Measurements from ENCODE around the gene DDX39A. TPM values are rescaled to one million over a fixed set of nuclear protein-coding genes. Genes with fewer than 3 reads are reported as not detected.

DDX39A gene
- total RNA-seq, 2 experiments from 2014 or later: 296 to 299 TPM

- Histone ChIP-seq H3K36me3 (ENCODE audit: insufficient read depth, low read length) (peaks cover 92% of the 10 kb centered on the region), H3K27ac (ENCODE audit: low read depth in 1 of 2, low read length in 2 of 2) (no peak overlapping the region), H3K4me3 (ENCODE audit: low read length) (no peak overlapping the region), H3K4me1 (ENCODE audit: insufficient read depth, low read length) (peaks cover 97% of the 10 kb centered on the region), H3K9me3 (ENCODE audit: control insufficient read depth in 1 of 2, insufficient read depth in 1 of 2, low read length in 2 of 2) (no peaks in the 10 kb centered on the region), H3K27me3 (ENCODE audit: control insufficient read depth in 1 of 2, insufficient read depth in 2 of 2, low read length in 2 of 2) (no peaks in the 10 kb centered on the region)
- Mint-ChIP-seq H3K36me3 (ENCODE audit: low read depth) (peaks cover 90% of the 10 kb centered on the region), H3K4me3 (peak overlapping the region; percentile 60), H3K9me3 (no peaks in the 10 kb centered on the region), H3K27me3 (no peaks in the 10 kb centered on the region), H3K4me1 (ENCODE audit: low read depth) (peaks cover 61% of the 10 kb centered on the region), H3K27ac (peak overlapping the region; percentile 92)
- intact Hi-C loops (cut with DNase I, micrococcal nuclease): no loop called here
- ChIA-PET CTCF (interaction anchor here (11.4 kb wide), 1 partner anchor 48 kb away, joined by 93 read pairs; no protein-coding TSS in a partner anchor), POLR2A (interaction anchor here (0.9 kb wide), 1 partner anchor 42 kb away, joined by 3 read pairs; no protein-coding TSS in a partner anchor)
- TF ChIP-seq, protein P1, sequence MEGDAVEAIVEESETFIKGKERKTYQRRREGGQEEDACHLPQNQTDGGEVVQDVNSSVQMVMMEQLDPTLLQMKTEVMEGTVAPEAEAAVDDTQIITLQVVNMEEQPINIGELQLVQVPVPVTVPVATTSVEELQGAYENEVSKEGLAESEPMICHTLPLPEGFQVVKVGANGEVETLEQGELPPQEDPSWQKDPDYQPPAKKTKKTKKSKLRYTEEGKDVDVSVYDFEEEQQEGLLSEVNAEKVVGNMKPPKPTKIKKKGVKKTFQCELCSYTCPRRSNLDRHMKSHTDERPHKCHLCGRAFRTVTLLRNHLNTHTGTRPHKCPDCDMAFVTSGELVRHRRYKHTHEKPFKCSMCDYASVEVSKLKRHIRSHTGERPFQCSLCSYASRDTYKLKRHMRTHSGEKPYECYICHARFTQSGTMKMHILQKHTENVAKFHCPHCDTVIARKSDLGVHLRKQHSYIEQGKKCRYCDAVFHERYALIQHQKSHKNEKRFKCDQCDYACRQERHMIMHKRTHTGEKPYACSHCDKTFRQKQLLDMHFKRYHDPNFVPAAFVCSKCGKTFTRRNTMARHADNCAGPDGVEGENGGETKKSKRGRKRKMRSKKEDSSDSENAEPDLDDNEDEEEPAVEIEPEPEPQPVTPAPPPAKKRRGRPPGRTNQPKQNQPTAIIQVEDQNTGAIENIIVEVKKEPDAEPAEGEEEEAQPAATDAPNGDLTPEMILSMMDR (IDR thresholded peaks at IDR 0.05): no peak
- DNase-seq (peak in 2 of 14 experiments; percentile 29 to 50), ATAC-seq (ENCODE audit: poor library complexity) (no peak)
Measured at GRCh38 chr19:14411938-14412245, 7.2 kb downstream of the DDX39A start.

GRCh38 chr19:14411161-14411937 lies 7.8 kb downstream of the DDX39A start:
- TF ChIP-seq, protein P1 (IDR thresholded peaks at IDR 0.05): no peak
- CTCF ChIA-PET: interaction anchor here (0.7 to 11.4 kb wide), 2 partner anchors 47 to 58 kb away, joined by 3 to 93 read pairs; no protein-coding TSS in a partner anchor
- Mint-ChIP-seq H3K9me3 (no peaks in the 10 kb centered on the region), H3K27ac (peak overlapping the region; percentile 92), H3K4me1 (ENCODE audit: low read depth) (peaks cover 56% of the 10 kb centered on the region), H3K27me3 (no peaks in the 10 kb centered on the region), H3K4me3 (peak overlapping the region; percentile 60), H3K36me3 (ENCODE audit: low read depth) (peaks cover 92% of the 10 kb centered on the region)
- H3K36me3 ChIP-seq (ENCODE audit: insufficient read depth, low read length): peaks cover 96% of the 10 kb centered on the region
- H3K9me3 ChIP-seq (ENCODE audit: control insufficient read depth in 1 of 2, insufficient read depth in 1 of 2, low read length in 2 of 2): no peaks in the 10 kb centered on the region
- H3K4me3 ChIP-seq (ENCODE audit: low read length): no peak overlapping the region
- H3K4me1 ChIP-seq (ENCODE audit: insufficient read depth, low read length): peaks cover 97% of the 10 kb centered on the region
- peak in 2 of 14 experiments; percentile 19 to 60 for DNase-seq
- POLR2A ChIA-PET: interaction anchor here (0.9 to 1.4 kb wide), 2 partner anchors 41 to 48 kb away, joined by 3 to 4 read pairs; no protein-coding TSS in a partner anchor
- no peak overlapping the region for H3K27ac ChIP-seq (ENCODE audit: low read depth in 1 of 2, low read length in 2 of 2)
- H3K27me3 ChIP-seq (ENCODE audit: control insufficient read depth in 1 of 2, insufficient read depth in 2 of 2, low read length in 2 of 2): no peaks in the 10 kb centered on the region
- no peak for ATAC-seq (ENCODE audit: poor library complexity)
- intact Hi-C loops (cut with DNase I, micrococcal nuclease): no loop called here

GRCh38 chr19:14410091-14411051 lies 8.8 kb downstream of the DDX39A start:
- H3K27ac Mint-ChIP-seq: peak overlapping the region; percentile 92
- H3K27ac ChIP-seq (ENCODE audit: low read depth in 1 of 2, low read length in 2 of 2): peak overlapping the region in 1 of 2 donors; percentile 44

More at GRCh38 chr19:14410091-14411051, 8.8 kb downstream of the DDX39A start:
- intact Hi-C loops (cut with DNase I, micrococcal nuclease): no loop called here
- TF ChIP-seq, protein P1 (IDR thresholded peaks at IDR 0.05): no peak
- peaks cover 0 to 6% of the 10 kb centered on the region in 2 experiments for H3K9me3 ChIP-seq (ENCODE audit: control insufficient read depth in 1 of 2, insufficient read depth in 1 of 2, low read length in 2 of 2)
- no peak overlapping the region for H3K4me3 ChIP-seq (ENCODE audit: low read length)
- ChIA-PET POLR2A (interaction anchor here (0.7 to 1.6 kb wide), 5 partner anchors 8 to 321 kb away, joined by 3 to 9 read pairs (median 3); no protein-coding TSS in a partner anchor), CTCF (interaction anchor here (0.7 to 11.4 kb wide), 3 partner anchors 17 to 57 kb away, joined by 3 to 93 read pairs (median 4); no protein-coding TSS in a partner anchor)
- Mint-ChIP-seq H3K4me1 (ENCODE audit: low read depth) (peaks cover 46% of the 10 kb centered on the region), H3K27me3 (no peaks in the 10 kb centered on the region), H3K9me3 (no peaks in the 10 kb centered on the region), H3K4me3 (peak overlapping the region; percentile 62), H3K36me3 (ENCODE audit: low read depth) (peaks cover 92% of the 10 kb centered on the region)
- peaks cover 96% of the 10 kb centered on the region for H3K4me1 ChIP-seq (ENCODE audit: insufficient read depth, low read length)
- DNase-seq: peak in 10 of 14 experiments; percentile 37 to 88 (median 48)
- H3K27me3 ChIP-seq (ENCODE audit: control insufficient read depth in 1 of 2, insufficient read depth in 2 of 2, low read length in 2 of 2): no peaks in the 10 kb centered on the region
- H3K36me3 ChIP-seq (ENCODE audit: insufficient read depth, low read length): peaks cover 95% of the 10 kb centered on the region
- peak; percentile 19 for ATAC-seq (ENCODE audit: poor library complexity)
